Jurkat, Clone E6-1 (cell line): Measurements from ENCODE around the gene CDS2.

ENCODE experiments used
- DNase-seq: peaks from one replicate; pipeline ENCODE4 v3.0.0-alpha.2; 2011; ENCODE audit warnings: low read depth, low spot score
- H3K4me3 ChIP-seq: 2 replicates; pipeline ENCODE4 v1.5.1; 2011; ENCODE audit warnings: mild to moderate bottlenecking, low read length, control low read depth, moderate library complexity

The CDS2 gene

DNA sequence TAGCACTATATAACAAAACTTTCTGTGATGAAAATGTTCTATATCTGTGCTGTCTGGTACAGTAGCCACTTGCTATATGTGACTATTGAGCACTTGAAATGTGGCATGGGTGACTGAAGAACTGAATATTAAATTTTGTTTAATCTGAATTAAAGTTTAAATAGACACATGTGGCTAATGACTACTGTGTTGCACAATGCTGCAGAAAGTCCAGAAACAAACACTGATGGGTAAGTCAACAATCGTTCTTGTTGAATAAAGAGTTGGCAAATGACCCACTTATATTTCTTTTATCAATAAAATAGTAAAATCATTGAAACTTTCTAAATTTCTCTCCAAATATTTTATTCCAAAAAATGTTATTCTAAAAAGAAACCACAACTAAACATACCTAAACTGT is 108.2 kb downstream of the CDS2 start:
- H3K4me3 ChIP-seq, result no peak overlapping the region
- no peak for DNase-seq
